HepG2 (cell line): ENCODE measurements around the gene IPCEF1. TPM values are rescaled to one million over a fixed set of nuclear protein-coding genes. Genes with fewer than 3 reads are reported as not detected.

Experiments used
- ATAC-seq: fragments of 200-7000 bp; cut with Tn5 transposase; 3 replicates; pipeline ENCODE4 v1.9.1; 2020; ENCODE audit warnings: mild to moderate bottlenecking, moderate library complexity
- BruUV-seq: library from RNA; stranded (reverse); fragments of 400-500 nt; replicated peaks from 2 replicates; lab custom pipeline; 2021; lab: Mats Ljungman, UMichigan
- CTCF ChIA-PET: fragments of 300-600 bp; formaldehyde crosslinking; extraction: SDS; loops from one replicate; lab custom pipeline; 2021; ENCODE audit warnings: low total read pairs, inconsistent platforms, low intra/inter-chr PET ratio; lab: Yijun Ruan, JAX
- POLR2A ChIA-PET: fragments of 350-600 bp; sonication (Branson Sonifier 250); formaldehyde crosslinking; loops from one replicate; lab custom pipeline; 2020; ENCODE audit warnings: antibody characterized with exemption, inconsistent platforms; lab: Yijun Ruan, JAX
- DNase-seq: peaks from one replicate; pipeline ENCODE4 v3.0.0-alpha.2; 2015; ENCODE audit warnings: low spot score
- FAIRE-seq: peaks from 3 replicates; lab custom pipeline; 2011; peaks lifted over from hg19 to GRCh38; lab: Jason Lieb, UNC
- H2AFZ ChIP-seq: one replicate; pipeline ENCODE4 v1.6.1; 2011; ENCODE audit warnings: low read length, inconsistent platforms
- H3K27ac ChIP-seq: fragments of 300-600 bp; 3 replicates; pipeline ENCODE4 v1.8.0; 2011; ENCODE audit warnings: mixed run types, mild to moderate bottlenecking, mixed read lengths, low read length, inconsistent platforms; ENCODE audit not compliant: insufficient read depth; ENCODE audit errors: extremely low read length
- H3K27me3 ChIP-seq, 2 experiments: fragments of 200-600 bp in 1 of 2; 2 replicates in 1 of 2; 3 replicates in 1 of 2; pipeline versions ENCODE4 v1.6.0 to v1.8.0; 2011; ENCODE audit warnings: low read length in 2 of 2, mild to moderate bottlenecking in 2 of 2, moderate library complexity in 2 of 2, inconsistent platforms in 1 of 2; ENCODE audit not compliant: insufficient read depth in 2 of 2, control insufficient read depth in 1 of 2
- H3K36me3 ChIP-seq, 2 experiments: fragments of 200-600 bp in 1 of 2; replicated peaks in 1 of 2; 2 replicates in 1 of 2; 3 replicates in 1 of 2; pipeline versions ENCODE4 v1.5.1 to v1.8.0; 2011; ENCODE audit warnings: low read length in 2 of 2, inconsistent platforms in 1 of 2; ENCODE audit not compliant: insufficient read depth in 2 of 2, control insufficient read depth in 1 of 2
- H3K4me1 ChIP-seq: 2 replicates; pipeline ENCODE4 v1.5.1; 2012; ENCODE audit warnings: low read length, inconsistent platforms; ENCODE audit not compliant: insufficient read depth
- H3K4me2 ChIP-seq: 2 replicates; pipeline ENCODE4 v1.6.0; 2011; ENCODE audit warnings: low read depth, low read length, inconsistent platforms
- H3K4me3 ChIP-seq, 3 experiments: fragments of 200-600 bp in 1 of 3; sonication (generic), shearing (Covaris generic) in 1 of 3; replicated peaks in 1 of 3; 2 replicates each; pipeline ENCODE4 v1.5.1; 2011 to 2016; ENCODE audit warnings: low read length in 3 of 3, inconsistent platforms in 2 of 3, low read depth in 2 of 3, mild to moderate bottlenecking in 2 of 3, control low read depth in 1 of 3, mixed read lengths in 1 of 3; ENCODE audit not compliant: insufficient read depth in 1 of 3
- H3K79me2 ChIP-seq: one replicate; pipeline ENCODE4 v1.6.1; 2011; ENCODE audit warnings: low read length, inconsistent platforms; ENCODE audit not compliant: insufficient read depth
- H3K9ac ChIP-seq: 2 replicates; pipeline ENCODE4 v1.6.0; 2011; ENCODE audit warnings: mild to moderate bottlenecking, low read depth, low read length, inconsistent platforms; ENCODE audit not compliant: insufficient read depth
- H3K9me3 ChIP-seq: 2 replicates; pipeline ENCODE4 v1.5.1; 2012; ENCODE audit warnings: mild to moderate bottlenecking, low read length
- H4K20me1 ChIP-seq: 2 replicates; pipeline ENCODE4 v1.6.0; 2011; ENCODE audit warnings: inconsistent platforms, mild to moderate bottlenecking, low read length, moderate library complexity; ENCODE audit not compliant: insufficient read depth
- ERF ChIP-seq: IDR thresholded peaks from 2 replicates; pipeline ENCODE4 v1.6.1; 2018; ENCODE audit warnings: missing biosample characterization, missing genetic modification reagents
- SMAD3 ChIP-seq: sonication (generic); formaldehyde crosslinking; IDR thresholded peaks from 2 replicates; pipeline ENCODE4 v1.4.0; 2020; ENCODE audit warnings: missing genetic modification reagents
- U2AF2 ChIP-seq: fragments of 200-400 bp; formaldehyde crosslinking; IDR thresholded peaks from 2 replicates; pipeline ENCODE4 v1.6.1; 2017; ENCODE audit warnings: low read depth, mild to moderate bottlenecking, low read length
- in situ Hi-C: cut with HindIII; loops from 2 replicates; pipeline ENCODE4 v1.10.0; 2017; ENCODE audit warnings: low pct_unique_long_range_greater_than_20kb; ENCODE audit not compliant: extremely low pct_ligation_motif_present
- intact Hi-C: fragments of 100-400 bp; cut with micrococcal nuclease; formaldehyde crosslinking; loops from one replicate; pipeline ENCODE4 v1.10.0; 2022; ENCODE audit not compliant: unreplicated experiment
- polyA plus RNA-seq, 8 experiments: library from polyadenylated mRNA; depleted of rRNA in 3 of 8; stranded (reverse) in 7 of 8; unstranded in 1 of 8; fragments of >200 nt; fragmentation: Illumina TruSeq in 4 of 8; extraction: Trizol in 4 of 8; gene quantifications; 2 replicates each; pipeline versions ENCODE4 v1.2.1 to v1.2.3, GENCODE V29; 2011 to 2016; ENCODE audit warnings: low read depth in 4 of 8, missing spikeins in 1 of 8, mixed read lengths in 1 of 8; ENCODE audit not compliant: insufficient read depth in 1 of 8
- total RNA-seq, 5 experiments: library from RNA; depleted of rRNA; stranded (reverse); fragments of >200 nt; fragmentation: Illumina TruSeq; extraction: Trizol; gene quantifications; 2 replicates each; pipeline ENCODE4 v1.2.3, GENCODE V29; 2016; ENCODE audit warnings: low read depth in 1 of 5
- TF ChIP-seq, protein P1 (sequence below), 2 experiments: sonication (generic) in 1 of 2; formaldehyde crosslinking in 1 of 2; IDR thresholded peaks; 2 replicates each; pipeline versions ENCODE4 v1.4.0 to v1.6.1; 2016 to 2020; ENCODE audit warnings: borderline replicate concordance in 1 of 2, low read depth in 1 of 2, mild to moderate bottlenecking in 1 of 2, missing genetic modification reagents in 1 of 2

IPCEF1 gene
- total and polyA plus RNA-seq, 2 of the 13 experiments (the other 11 are each of a cell fraction or from before 2014, with no cell fraction given), result 0.03 TPM; not detected in 1

DNA sequence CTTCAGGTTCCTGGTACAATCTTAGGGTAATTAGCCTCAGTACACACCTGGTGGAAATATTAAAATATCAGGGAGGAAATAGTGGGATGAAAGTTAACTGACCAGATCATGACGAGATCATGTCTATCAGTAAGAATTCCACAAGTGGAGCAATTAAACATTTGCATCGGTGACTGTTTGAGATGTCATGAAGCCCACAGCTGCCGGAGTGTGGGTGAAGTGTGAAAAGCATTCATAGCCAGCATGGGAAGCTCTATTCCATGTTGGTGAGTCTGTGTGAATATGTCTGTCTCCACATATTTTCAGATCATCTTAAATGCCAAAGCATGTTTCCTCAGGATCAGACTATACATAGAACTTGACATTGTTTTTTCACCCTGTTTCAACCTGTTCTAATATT, 142.8 kb downstream of the IPCEF1 start (continued):
- TF ChIP-seq, protein P1, sequence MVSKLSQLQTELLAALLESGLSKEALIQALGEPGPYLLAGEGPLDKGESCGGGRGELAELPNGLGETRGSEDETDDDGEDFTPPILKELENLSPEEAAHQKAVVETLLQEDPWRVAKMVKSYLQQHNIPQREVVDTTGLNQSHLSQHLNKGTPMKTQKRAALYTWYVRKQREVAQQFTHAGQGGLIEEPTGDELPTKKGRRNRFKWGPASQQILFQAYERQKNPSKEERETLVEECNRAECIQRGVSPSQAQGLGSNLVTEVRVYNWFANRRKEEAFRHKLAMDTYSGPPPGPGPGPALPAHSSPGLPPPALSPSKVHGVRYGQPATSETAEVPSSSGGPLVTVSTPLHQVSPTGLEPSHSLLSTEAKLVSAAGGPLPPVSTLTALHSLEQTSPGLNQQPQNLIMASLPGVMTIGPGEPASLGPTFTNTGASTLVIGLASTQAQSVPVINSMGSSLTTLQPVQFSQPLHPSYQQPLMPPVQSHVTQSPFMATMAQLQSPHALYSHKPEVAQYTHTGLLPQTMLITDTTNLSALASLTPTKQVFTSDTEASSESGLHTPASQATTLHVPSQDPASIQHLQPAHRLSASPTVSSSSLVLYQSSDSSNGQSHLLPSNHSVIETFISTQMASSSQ (IDR thresholded peaks at IDR 0.05; ENCODE audit: low read depth), result no peak
- TF ChIP-seq, protein P1 (CRISPR knock-in tag; IDR thresholded peaks at IDR 0.05; ENCODE audit: borderline replicate concordance), result no peak
- no peak for TF ChIP-seq ERF (CRISPR knock-in tag)
- no peak for TF ChIP-seq U2AF2

DNA sequence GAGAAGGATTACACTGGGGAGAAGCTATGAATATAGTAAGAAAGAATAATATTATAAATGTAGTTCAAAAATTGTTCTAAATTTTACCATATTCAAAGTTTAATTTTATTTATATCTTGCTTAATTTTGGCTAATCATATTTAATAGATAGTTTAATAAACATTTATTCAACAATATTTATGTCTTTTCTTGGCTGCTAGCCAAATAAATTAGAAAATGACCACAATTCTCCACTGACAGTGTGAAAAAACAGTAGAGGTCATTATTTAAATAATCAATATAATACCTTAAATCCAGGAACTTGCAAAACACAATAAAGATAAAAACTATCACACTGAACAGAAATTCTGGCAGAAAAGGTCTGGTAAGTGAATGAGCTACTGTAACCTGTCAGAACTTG, 145.9 kb downstream of the IPCEF1 start:
- no peak overlapping the region for H3K4me3 ChIP-seq
- H3K79me2 ChIP-seq, result no peaks in the 10 kb centered on the region
- no peaks in the 10 kb centered on the region for H3K36me3 ChIP-seq
- H3K27me3 ChIP-seq, result peaks cover 0 to 4% of the 10 kb centered on the region in 2 experiments; a peak in 1 of 5 replicates
- BruUV-seq, result no TSS peak
- no peaks in the 10 kb centered on the region for H3K4me1 ChIP-seq
- POLR2A ChIA-PET, result no interaction called here
- no peak overlapping the region for H2AFZ ChIP-seq
- CTCF ChIA-PET, result no interaction called here
- intact Hi-C loops, result no loop called here
- H3K27ac ChIP-seq, result no peak overlapping the region
- DNase-seq (no peak), ATAC-seq (no peak), FAIRE-seq (no peak)
- no peaks in the 10 kb centered on the region for H3K9me3 ChIP-seq
- no peak for TF ChIP-seq SMAD3 (CRISPR knock-in tag)
- no peaks in the 10 kb centered on the region for H4K20me1 ChIP-seq
- no peak overlapping the region for H3K9ac ChIP-seq
- in situ Hi-C loops, result no loop called here
- no peak overlapping the region for H3K4me2 ChIP-seq
